NCI-H2107 treated with DMSO at 0.1 percent for 48 hours (cell line): Measurements from ENCODE around the gene CYTH4.

Source experiments
- DNase-seq: peaks from one replicate; lab custom pipeline; 2025; ENCODE audit not compliant: unreplicated experiment; lab: John Stamatoyannopoulos, UW

CYTH4 gene

GRCh38 chr22:37269936-37270678, 12.2 kb upstream of the CYTH4 start:
- no peak for DNase-seq

GRCh38 chr22:37270928-37271650, 11.2 kb upstream of the CYTH4 start:
- no peak for DNase-seq

GRCh38 chr22:37273126-37273845, 9.0 kb upstream of the CYTH4 start:
- DNase-seq = no peak

- DNase-seq = no peak
Measured at GRCh38 chr22:37273846-37274225, 8.5 kb upstream of the CYTH4 start.

- DNase-seq = no peak
Measured at GRCh38 chr22:37274380-37274862, 7.9 kb upstream of the CYTH4 start.

GRCh38 chr22:37275134-37275533, 7.2 kb upstream of the CYTH4 start:
- no peak for DNase-seq

GRCh38 chr22:37275622-37276021, 6.7 kb upstream of the CYTH4 start:
- no peak for DNase-seq

- no peak for DNase-seq
Measured at GRCh38 chr22:37276776-37277175, 5.5 kb upstream of the CYTH4 start.

GRCh38 chr22:37277384-37277783, 4.9 kb upstream of the CYTH4 start:
- DNase-seq = no peak

- DNase-seq = no peak
Measured at GRCh38 chr22:37278261-37278660, 4.0 kb upstream of the CYTH4 start.

- DNase-seq = no peak
Measured at GRCh38 chr22:37279331-37280181, 2.8 kb upstream of the CYTH4 start.

GRCh38 chr22:37280718-37281117, 1.6 kb upstream of the CYTH4 start:
- DNase-seq = no peak

- no peak for DNase-seq
Measured at GRCh38 chr22:37281195-37281594, 1.1 kb upstream of the CYTH4 start.

GRCh38 chr22:37281646-37282384, 493 bp upstream of the CYTH4 start:
- no peak for DNase-seq

- no peak for DNase-seq
Measured at GRCh38 chr22:37283393-37283937, 1.2 kb downstream of the CYTH4 start.

- DNase-seq = no peak
Measured at GRCh38 chr22:37284126-37284804, 2.0 kb downstream of the CYTH4 start.

GRCh38 chr22:37284805-37285355, 2.6 kb downstream of the CYTH4 start:
- no peak for DNase-seq

GRCh38 chr22:37285937-37286336, 3.6 kb downstream of the CYTH4 start:
- no peak for DNase-seq

GRCh38 chr22:37287550-37287951, 5.2 kb downstream of the CYTH4 start:
- no peak for DNase-seq
